Upper lobe of left lung (tissue), 6 donors: ENCODE results near the gene STOML1. TPM values are rescaled to one million over a fixed set of nuclear protein-coding genes. Genes with fewer than 3 reads are reported as not detected.

ENCODE experiments used
- ATAC-seq, 2 donors: fragments of 200-7000 bp; cut with Tn5 transposase; one replicate each; pipeline ENCODE4 v1.9.1; 2022; ENCODE audit warnings: mild to moderate bottlenecking in 2 of 2, moderate library complexity in 2 of 2; ENCODE audit not compliant: low FRiP score in 2 of 2
- DNase-seq, 2 donors: peaks; one replicate each; pipeline ENCODE4 v3.0.0-alpha.2; 2019 to 2020
- H3K27ac ChIP-seq, 4 donors: fragments of 200-600 bp; sonication (generic); one replicate each; pipeline ENCODE4 v1.5.1; 2016 to 2019
- H3K27me3 ChIP-seq, 4 donors: fragments of 200-600 bp; sonication (generic); one replicate each; pipeline ENCODE4 v1.5.1; 2017 to 2019
- H3K36me3 ChIP-seq, 4 donors: fragments of 200-600 bp; sonication (generic); one replicate each; pipeline ENCODE4 v1.5.1; 2016 to 2019
- H3K4me1 ChIP-seq, 4 donors: fragments of 200-600 bp; sonication (generic); one replicate each; pipeline ENCODE4 v1.5.1; 2018 to 2019
- H3K4me3 ChIP-seq, 4 donors: fragments of 200-600 bp; sonication (generic); one replicate each; pipeline ENCODE4 v1.5.1; 2017 to 2019; ENCODE audit warnings: mild to moderate bottlenecking in 2 of 4, moderate library complexity in 1 of 4
- H3K9me3 ChIP-seq, 4 donors: fragments of 200-600 bp; sonication (generic); one replicate each; pipeline ENCODE4 v1.5.1; 2018 to 2019
- CTCF ChIP-seq, 6 experiments: fragments of 450-650 bp in 4 of 6; fragments of 200-600 bp in 2 of 6; sonication (generic) in 2 of 6; IDR thresholded peaks; one replicate each; pipeline ENCODE4 v1.5.1; 2016 to 2019; ENCODE audit warnings: antibody characterized with exemption in 6 of 6
- EP300 ChIP-seq, 4 donors: sonication (generic); formaldehyde crosslinking; IDR thresholded peaks; one replicate each; pipeline ENCODE4 v1.5.1; 2017; ENCODE audit warnings: antibody characterized with exemption in 4 of 4, control low read depth in 2 of 4
- POLR2A ChIP-seq, 4 donors: fragments of 450-650 bp; IDR thresholded peaks; one replicate each; pipeline ENCODE4 v1.5.1; 2016 to 2017; ENCODE audit warnings: antibody characterized with exemption in 4 of 4, mild to moderate bottlenecking in 2 of 4
- POLR2AphosphoS5 ChIP-seq, 2 donors: sonication (generic); formaldehyde crosslinking; IDR thresholded peaks; one replicate each; pipeline ENCODE4 v1.5.1; 2017; ENCODE audit warnings: antibody characterized with exemption in 2 of 2
- WGBS, 2 donors: methylation state at CpG; one replicate each; pipeline ENCODE4 v1.1.5; 2017 to 2018; 5-methylcytosine and 5-hydroxymethylcytosine counted together
- total RNA-seq, 6 donors: library from RNA; depleted of rRNA in 4 of 6; stranded (reverse); fragments of >200 nt in 4 of 6; gene quantifications; one replicate each; pipeline versions ENCODE4 v1.1.0 to v1.2.1, GENCODE V29; 2016 to 2021
- donor health status: DM: no; HTN: no; CAD: no; lungs with moderate emphysema.
- donor health status: DM: no; HTN: yes; CAD: no; lungs with severe emphysema.

Gene STOML1
- total RNA-seq, 6 donors from 2014 or later = 12.2 to 23.3 (median 18.3) TPM

- no peak for TF ChIP-seq POLR2AphosphoS5 (IDR thresholded peaks at IDR 0.05)
- TF ChIP-seq POLR2A (IDR thresholded peaks at IDR 0.05) = no peak
- no peak for TF ChIP-seq EP300 (IDR thresholded peaks at IDR 0.05)
- no peak for TF ChIP-seq CTCF (IDR thresholded peaks at IDR 0.05)
- no peak for ATAC-seq
- peaks cover 0 to 17% (median 3%) of the 10 kb centered on the region in 4 donors for H3K36me3 ChIP-seq
- peak overlapping the region; percentile 93 to 99 (median 96) for H3K27ac ChIP-seq
- WGBS, 2 donors = 71 to 80% methylated on average over 13 of the region's 13 CpGs
- no peak overlapping the region for H3K4me3 ChIP-seq
- peaks cover 71 to 84% (median 82%) of the 10 kb centered on the region in 4 donors for H3K4me1 ChIP-seq
- H3K27me3 ChIP-seq = no peaks in the 10 kb centered on the region
- no peaks in the 10 kb centered on the region for H3K9me3 ChIP-seq
- DNase-seq = no peak
Measured at GRCh38 chr15:73984208-73984979, 7.7 kb downstream of the STOML1 start.

GRCh38 chr15:73983773-73984172, 8.3 kb downstream of the STOML1 start:
- H3K27ac ChIP-seq = peak overlapping the region; percentile 93 to 99 (median 96)
- peaks cover 64 to 77% (median 75%) of the 10 kb centered on the region in 4 donors for H3K4me1 ChIP-seq
- ATAC-seq = no peak
- H3K9me3 ChIP-seq = no peaks in the 10 kb centered on the region
- H3K36me3 ChIP-seq = peaks cover 0 to 15% (median 3%) of the 10 kb centered on the region in 4 donors
- H3K27me3 ChIP-seq = no peaks in the 10 kb centered on the region
- TF ChIP-seq CTCF (IDR thresholded peaks at IDR 0.05) = no peak
- TF ChIP-seq EP300 (IDR thresholded peaks at IDR 0.05) = no peak
- no peak for TF ChIP-seq POLR2AphosphoS5 (IDR thresholded peaks at IDR 0.05)
- TF ChIP-seq POLR2A (IDR thresholded peaks at IDR 0.05) = no peak
- DNase-seq = peak in 1 of 2 donors; percentile 44
- WGBS, 2 donors = 89% methylated on average over 8 to 9 of the region's 9 CpGs
- H3K4me3 ChIP-seq = no peak overlapping the region

- peak overlapping the region; percentile 93 to 99 (median 96) for H3K27ac ChIP-seq
- 18 to 33% methylated on average over 7 to 10 of the region's 10 CpGs for WGBS, 2 donors
- H3K27me3 ChIP-seq = no peaks in the 10 kb centered on the region
- peak; percentile 68 to 79 for DNase-seq
- peaks cover 59 to 72% (median 70%) of the 10 kb centered on the region in 4 donors for H3K4me1 ChIP-seq
- H3K4me3 ChIP-seq = no peak overlapping the region
- H3K9me3 ChIP-seq = no peaks in the 10 kb centered on the region
- no peak for TF ChIP-seq POLR2A (IDR thresholded peaks at IDR 0.05)
- H3K36me3 ChIP-seq = peaks cover 0 to 13% (median under 1%) of the 10 kb centered on the region in 4 donors
- ATAC-seq = peak; percentile 27 to 41
Measured at GRCh38 chr15:73983211-73983727, 8.8 kb downstream of the STOML1 start.

- WGBS, 2 donors = 9 to 21% methylated on average over 7 to 8 of the region's 8 CpGs
- H3K27me3 ChIP-seq = no peaks in the 10 kb centered on the region
- peaks cover 56 to 65% (median 62%) of the 10 kb centered on the region in 4 donors for H3K4me1 ChIP-seq
- no peak overlapping the region for H3K4me3 ChIP-seq
- ATAC-seq (peak; percentile 89 to 91), DNase-seq (peak; percentile 78 to 89)
- H3K9me3 ChIP-seq = no peaks in the 10 kb centered on the region
- peaks cover 0 to 13% (median 0%) of the 10 kb centered on the region in 4 donors for H3K36me3 ChIP-seq
- TF ChIP-seq EP300 (IDR thresholded peaks at IDR 0.05) (peak; percentile 77 to 97 (median 97)), CTCF (IDR thresholded peaks at IDR 0.05) (peak in 1 of 6 experiments; percentile 22), POLR2A (IDR thresholded peaks at IDR 0.05) (peak in 2 of 4 donors; percentile 8 to 26), POLR2AphosphoS5 (IDR thresholded peaks at IDR 0.05) (peak; percentile 84 to 98)
- H3K27ac ChIP-seq = peak overlapping the region; percentile 93 to 99 (median 96)
Measured at GRCh38 chr15:73982222-73982962, 9.7 kb downstream of the STOML1 start.

GRCh38 chr15:73981761-73982221, 10.3 kb downstream of the STOML1 start:
- 17 to 21% methylated on average over 4 to 5 of the region's 5 CpGs for WGBS, 2 donors
- H3K27me3 ChIP-seq = no peaks in the 10 kb centered on the region
- peak; percentile 16 to 23 for ATAC-seq
- TF ChIP-seq CTCF (IDR thresholded peaks at IDR 0.05) = no peak
- TF ChIP-seq EP300 (IDR thresholded peaks at IDR 0.05) = peak in 1 of 4 donors; percentile 32
- TF ChIP-seq POLR2AphosphoS5 (IDR thresholded peaks at IDR 0.05) = peak; percentile 9 to 12
- peaks cover 0 to 13% (median 0%) of the 10 kb centered on the region in 4 donors for H3K36me3 ChIP-seq
- H3K9me3 ChIP-seq = no peaks in the 10 kb centered on the region
- H3K4me3 ChIP-seq = no peak overlapping the region
- peak overlapping the region; percentile 93 to 99 (median 96) for H3K27ac ChIP-seq
- peaks cover 52 to 60% (median 55%) of the 10 kb centered on the region in 4 donors for H3K4me1 ChIP-seq
- DNase-seq = no peak
